Measurements from ENCODE around the gene SMIM1.
"Not testable (repeated sequence)": the region's sequence is repeated elsewhere in the genome, so short reads cannot be mapped to it uniquely, and the experiment has no call there.

SMIM1 gene

GRCh38 chr1:3747903-3748302 lies 24.6 kb upstream of the SMIM1 start:
- H3K4me3 ChIP-seq (ENCODE audit: low read depth, low read length), result no peak overlapping the region
- no peak for DNase-seq
- no peaks in the 10 kb centered on the region for H3K9me3 ChIP-seq (ENCODE audit: severe bottlenecking)
- H3K36me3 ChIP-seq, result peaks cover 6% of the 10 kb centered on the region; the same call in 1 of the 2 replicates
- TF ChIP-seq, protein P1, sequence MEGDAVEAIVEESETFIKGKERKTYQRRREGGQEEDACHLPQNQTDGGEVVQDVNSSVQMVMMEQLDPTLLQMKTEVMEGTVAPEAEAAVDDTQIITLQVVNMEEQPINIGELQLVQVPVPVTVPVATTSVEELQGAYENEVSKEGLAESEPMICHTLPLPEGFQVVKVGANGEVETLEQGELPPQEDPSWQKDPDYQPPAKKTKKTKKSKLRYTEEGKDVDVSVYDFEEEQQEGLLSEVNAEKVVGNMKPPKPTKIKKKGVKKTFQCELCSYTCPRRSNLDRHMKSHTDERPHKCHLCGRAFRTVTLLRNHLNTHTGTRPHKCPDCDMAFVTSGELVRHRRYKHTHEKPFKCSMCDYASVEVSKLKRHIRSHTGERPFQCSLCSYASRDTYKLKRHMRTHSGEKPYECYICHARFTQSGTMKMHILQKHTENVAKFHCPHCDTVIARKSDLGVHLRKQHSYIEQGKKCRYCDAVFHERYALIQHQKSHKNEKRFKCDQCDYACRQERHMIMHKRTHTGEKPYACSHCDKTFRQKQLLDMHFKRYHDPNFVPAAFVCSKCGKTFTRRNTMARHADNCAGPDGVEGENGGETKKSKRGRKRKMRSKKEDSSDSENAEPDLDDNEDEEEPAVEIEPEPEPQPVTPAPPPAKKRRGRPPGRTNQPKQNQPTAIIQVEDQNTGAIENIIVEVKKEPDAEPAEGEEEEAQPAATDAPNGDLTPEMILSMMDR (IDR thresholded peaks at IDR 0.05; ENCODE audit: low read depth, low read length), result no peak
- H3K27ac ChIP-seq, result no peak overlapping the region
- no peaks in the 10 kb centered on the region for H3K27me3 ChIP-seq (ENCODE audit: insufficient read depth, low read depth, severe bottlenecking)

DNA sequence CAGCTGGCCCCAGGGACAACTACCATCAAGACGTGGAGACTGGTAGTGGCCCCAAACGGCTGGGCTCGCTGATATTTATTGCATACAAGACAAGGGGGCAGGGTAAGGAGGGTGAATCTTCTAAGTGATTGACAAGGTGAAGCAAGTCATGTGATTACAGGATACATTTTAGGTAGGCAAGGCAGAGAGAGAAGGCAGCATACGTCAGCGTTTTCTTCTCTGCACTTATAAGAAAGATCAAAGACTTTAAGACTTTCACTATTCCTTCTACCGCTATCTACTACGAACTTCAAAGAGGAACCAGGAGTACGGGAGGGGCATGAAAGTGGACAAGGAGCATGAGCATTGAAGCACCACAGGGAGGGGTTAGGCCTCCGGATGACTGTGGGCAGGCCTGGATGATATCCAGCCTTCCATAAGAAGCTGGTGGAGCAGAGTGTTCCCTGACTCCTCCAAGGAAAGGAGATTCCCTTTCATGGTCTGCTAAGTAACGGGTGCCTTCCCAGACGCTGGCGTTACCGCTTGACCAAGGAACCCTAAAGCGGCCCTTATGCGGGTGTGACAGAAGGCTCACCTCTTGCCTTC lies 24.1 kb upstream of the SMIM1 start:
- H3K27ac ChIP-seq; DNase-seq; H3K36me3 ChIP-seq; H3K27me3 ChIP-seq (ENCODE audit: insufficient read depth, low read depth, severe bottlenecking); H3K9me3 ChIP-seq (ENCODE audit: severe bottlenecking); H3K4me3 ChIP-seq (ENCODE audit: low read depth, low read length): not testable (repeated sequence)

GRCh38 chr1:3749512-3749911 lies 23.0 kb upstream of the SMIM1 start:
- no peaks in the 10 kb centered on the region for H3K27me3 ChIP-seq (ENCODE audit: insufficient read depth, low read depth, severe bottlenecking)
- DNase-seq, result no peak
- H3K4me3 ChIP-seq (ENCODE audit: low read depth, low read length), result no peak overlapping the region
- H3K9me3 ChIP-seq (ENCODE audit: severe bottlenecking), result no peaks in the 10 kb centered on the region
- TF ChIP-seq, protein P1 (IDR thresholded peaks at IDR 0.05; ENCODE audit: low read depth, low read length), result no peak
- H3K36me3 ChIP-seq, result no peaks in the 10 kb centered on the region
- H3K27ac ChIP-seq, result no peak overlapping the region

- DNase-seq, result no peak
- Histone ChIP-seq H3K27ac (no peak overlapping the region), H3K27me3 (ENCODE audit: insufficient read depth, low read depth, severe bottlenecking) (no peaks in the 10 kb centered on the region), H3K4me3 (ENCODE audit: low read depth, low read length) (no peak overlapping the region), H3K36me3 (no peaks in the 10 kb centered on the region), H3K9me3 (ENCODE audit: severe bottlenecking) (no peaks in the 10 kb centered on the region)
- TF ChIP-seq, protein P1 (IDR thresholded peaks at IDR 0.05; ENCODE audit: low read depth, low read length), result no peak
These were observed 21.8 kb upstream of the SMIM1 start for GRCh38 chr1:3750741-3751140.

- TF ChIP-seq, protein P1 (IDR thresholded peaks at IDR 0.05; ENCODE audit: low read depth, low read length), result no peak
- H3K4me3 ChIP-seq (ENCODE audit: low read depth, low read length), result no peak within 1 kb of the TSS
- H3K9me3 ChIP-seq (ENCODE audit: severe bottlenecking), result no peaks in the 10 kb centered on the region
- no peaks in the 10 kb centered on the region for H3K36me3 ChIP-seq
- no peaks in the 10 kb centered on the region for H3K27me3 ChIP-seq (ENCODE audit: insufficient read depth, low read depth, severe bottlenecking)
- no peak for DNase-seq
- no peak within 1 kb of the TSS for H3K27ac ChIP-seq
These were observed 20.1 kb upstream of the SMIM1 start, which contains the start of gene CCDC27 for GRCh38 chr1:3752400-3752945. TSS of gene CCDC27 (plus strand) at chr1:3752450. CDS start at chr1:3752482, 32 bp downstream.

GRCh38 chr1:3753656-3754454 lies 18.7 kb upstream of the SMIM1 start:
- Histone ChIP-seq H3K27ac (no peak overlapping the region), H3K4me3 (ENCODE audit: low read depth, low read length) (no peak overlapping the region), H3K36me3 (no peaks in the 10 kb centered on the region), H3K27me3 (ENCODE audit: insufficient read depth, low read depth, severe bottlenecking) (no peaks in the 10 kb centered on the region), H3K9me3 (ENCODE audit: severe bottlenecking) (no peaks in the 10 kb centered on the region)
- TF ChIP-seq, protein P1 (IDR thresholded peaks at IDR 0.05; ENCODE audit: low read depth, low read length), result no peak
- DNase-seq, result no peak

Measured in WERI-Rb-1 (cell line).